ENCODE results near the gene TRIM15.

TRIM15 gene

DNA sequence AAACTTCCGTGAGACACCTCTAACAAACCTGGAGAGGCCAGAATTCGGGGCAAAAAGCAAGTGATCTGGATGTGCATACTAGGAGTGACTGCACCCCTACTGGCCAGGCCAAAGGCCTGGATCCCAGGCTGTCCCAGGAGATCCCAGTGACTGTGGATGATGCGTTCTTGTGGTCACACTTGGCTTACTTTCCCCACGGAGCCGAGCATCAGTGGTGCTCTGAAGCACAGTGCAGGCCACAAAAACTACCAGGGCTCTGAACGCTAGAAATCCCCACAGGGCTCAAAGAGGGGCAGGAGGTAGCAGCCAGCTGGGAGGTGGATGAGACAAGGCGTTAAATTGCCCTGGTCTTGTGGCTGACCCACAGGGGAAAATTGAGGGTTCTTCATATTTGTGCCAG, 42.8 kb downstream of the TRIM15 start:
- TF ChIP-seq POU2F2 (IDR thresholded peaks at IDR 0.05; ENCODE audit: low read depth, low read length): no peak
- TF ChIP-seq PAX5 (IDR thresholded peaks at IDR 0.05; ENCODE audit: insufficient read depth, low read length, severe bottlenecking): no peak
- no peak for TF ChIP-seq POLR2AphosphoS5 (IDR thresholded peaks at IDR 0.05; ENCODE audit: low read depth, low read length)
- no peak for TF ChIP-seq SPI1 (IDR thresholded peaks at IDR 0.05; ENCODE audit: low read depth, low read length)
- no peak for TF ChIP-seq POLR2A (IDR thresholded peaks at IDR 0.05; ENCODE audit: low read depth, low read length)
- TF ChIP-seq TAF1 (IDR thresholded peaks at IDR 0.05; ENCODE audit: low read depth, low read length): no peak
- no peak for FAIRE-seq
- no peak for DNase-seq (ENCODE audit: insufficient read length, low spot score)

GRCh38 chr6:30206799-30207618, 43.7 kb downstream of the TRIM15 start:
- TF ChIP-seq POLR2AphosphoS5 (IDR thresholded peaks at IDR 0.05; ENCODE audit: low read depth, low read length): no peak
- no peak for TF ChIP-seq POU2F2 (IDR thresholded peaks at IDR 0.05; ENCODE audit: low read depth, low read length)
- no peak for TF ChIP-seq TAF1 (IDR thresholded peaks at IDR 0.05; ENCODE audit: low read depth, low read length)
- no peak for TF ChIP-seq POLR2A (IDR thresholded peaks at IDR 0.05; ENCODE audit: low read depth, low read length)
- TF ChIP-seq SPI1 (IDR thresholded peaks at IDR 0.05; ENCODE audit: low read depth, low read length): no peak
- no peak for TF ChIP-seq PAX5 (IDR thresholded peaks at IDR 0.05; ENCODE audit: insufficient read depth, low read length, severe bottlenecking)
- no peak for DNase-seq (ENCODE audit: insufficient read length, low spot score)
- no peak for FAIRE-seq

- DNase-seq (ENCODE audit: insufficient read length, low spot score) (no peak), FAIRE-seq (no peak)
- TF ChIP-seq SPI1 (IDR thresholded peaks at IDR 0.05; ENCODE audit: low read depth, low read length) (no peak), POU2F2 (IDR thresholded peaks at IDR 0.05; ENCODE audit: low read depth, low read length) (no peak), POLR2A (IDR thresholded peaks at IDR 0.05; ENCODE audit: low read depth, low read length) (no peak)
Measured at GRCh38 chr6:30207619-30208295, 44.4 kb downstream of the TRIM15 start.

DNA sequence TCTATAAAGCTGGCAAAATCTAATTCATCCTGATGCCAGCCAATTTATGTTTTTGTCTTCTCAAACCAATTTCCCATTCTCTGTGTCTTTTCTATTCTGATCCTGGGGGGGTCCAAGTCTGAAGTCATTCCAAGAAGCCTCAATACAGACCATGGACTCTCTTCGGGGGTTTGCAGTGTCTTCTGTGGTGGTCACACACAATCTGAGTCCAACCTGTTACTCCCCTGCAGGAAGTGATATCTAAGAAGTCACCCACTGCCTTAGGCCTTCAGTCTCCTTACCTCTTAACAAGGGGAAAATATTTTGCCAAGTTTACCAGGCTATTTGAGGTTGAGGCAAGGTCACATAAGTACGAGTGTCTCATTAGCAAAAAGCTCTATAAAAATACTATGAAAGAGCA, 48.0 kb downstream of the TRIM15 start:
- no peak for TF ChIP-seq SPI1 (IDR thresholded peaks at IDR 0.05; ENCODE audit: low read depth, low read length)
- no peak for TF ChIP-seq POU2F2 (IDR thresholded peaks at IDR 0.05; ENCODE audit: low read depth, low read length)
- TF ChIP-seq TAF1 (IDR thresholded peaks at IDR 0.05; ENCODE audit: low read depth, low read length): no peak
- TF ChIP-seq POLR2A (IDR thresholded peaks at IDR 0.05; ENCODE audit: low read depth, low read length): no peak
- TF ChIP-seq PAX5 (IDR thresholded peaks at IDR 0.05; ENCODE audit: insufficient read depth, low read length, severe bottlenecking): no peak
- no peak for TF ChIP-seq POLR2AphosphoS5 (IDR thresholded peaks at IDR 0.05; ENCODE audit: low read depth, low read length)
- DNase-seq (ENCODE audit: insufficient read length, low spot score) (no peak), FAIRE-seq (no peak)

- no peak for FAIRE-seq
- no peak for TF ChIP-seq POU2F2 (IDR thresholded peaks at IDR 0.05; ENCODE audit: low read depth, low read length)
- TF ChIP-seq POLR2AphosphoS5 (IDR thresholded peaks at IDR 0.05; ENCODE audit: low read depth, low read length): no peak
- no peak for TF ChIP-seq SPI1 (IDR thresholded peaks at IDR 0.05; ENCODE audit: low read depth, low read length)
- TF ChIP-seq PAX5 (IDR thresholded peaks at IDR 0.05; ENCODE audit: insufficient read depth, low read length, severe bottlenecking): no peak
- no peak for TF ChIP-seq POLR2A (IDR thresholded peaks at IDR 0.05; ENCODE audit: low read depth, low read length)
- no peak for TF ChIP-seq TAF1 (IDR thresholded peaks at IDR 0.05; ENCODE audit: low read depth, low read length)
- DNase-seq (ENCODE audit: insufficient read length, low spot score): no peak
Measured at GRCh38 chr6:30211899-30212298, 48.6 kb downstream of the TRIM15 start.

- DNase-seq (ENCODE audit: insufficient read length, low spot score) (peak; percentile 94), FAIRE-seq (peak; percentile 98)
- TF ChIP-seq SPI1 (IDR thresholded peaks at IDR 0.05; ENCODE audit: low read depth, low read length): no peak
- TF ChIP-seq POLR2A (IDR thresholded peaks at IDR 0.05; ENCODE audit: low read depth, low read length): peak; percentile 85; the same call in 1 of the 2 replicates
- TF ChIP-seq PAX5 (IDR thresholded peaks at IDR 0.05; ENCODE audit: insufficient read depth, low read length, severe bottlenecking): peak; percentile 82
- TF ChIP-seq POU2F2 (IDR thresholded peaks at IDR 0.05; ENCODE audit: low read depth, low read length): 0 out of 2 replicates have a peak, but pooled peaks have one; percentile 26
- TF ChIP-seq POLR2AphosphoS5 (IDR thresholded peaks at IDR 0.05; ENCODE audit: low read depth, low read length): peak; percentile 89
- TF ChIP-seq TAF1 (IDR thresholded peaks at IDR 0.05; ENCODE audit: low read depth, low read length): peak; percentile 70; the same call in 1 of the 2 replicates
Measured at GRCh38 chr6:30212865-30213666, 49.7 kb downstream of the TRIM15 start, which contains the start of gene TRIM26. TSS of gene TRIM26 (minus strand) at chr6:30213406. CDS start at chr6:30199103, 14,303 bp downstream.

- TF ChIP-seq TAF1 (IDR thresholded peaks at IDR 0.05; ENCODE audit: low read depth, low read length) (no peak), PAX5 (IDR thresholded peaks at IDR 0.05; ENCODE audit: insufficient read depth, low read length, severe bottlenecking) (no peak), POLR2A (IDR thresholded peaks at IDR 0.05; ENCODE audit: low read depth, low read length) (no peak), SPI1 (IDR thresholded peaks at IDR 0.05; ENCODE audit: low read depth, low read length) (no peak), POU2F2 (IDR thresholded peaks at IDR 0.05; ENCODE audit: low read depth, low read length) (no peak), POLR2AphosphoS5 (IDR thresholded peaks at IDR 0.05; ENCODE audit: low read depth, low read length) (no peak)
- FAIRE-seq (no peak), DNase-seq (ENCODE audit: insufficient read length, low spot score) (no peak)
Measured at GRCh38 chr6:30213667-30213956, 50.3 kb downstream of the TRIM15 start.

DNA sequence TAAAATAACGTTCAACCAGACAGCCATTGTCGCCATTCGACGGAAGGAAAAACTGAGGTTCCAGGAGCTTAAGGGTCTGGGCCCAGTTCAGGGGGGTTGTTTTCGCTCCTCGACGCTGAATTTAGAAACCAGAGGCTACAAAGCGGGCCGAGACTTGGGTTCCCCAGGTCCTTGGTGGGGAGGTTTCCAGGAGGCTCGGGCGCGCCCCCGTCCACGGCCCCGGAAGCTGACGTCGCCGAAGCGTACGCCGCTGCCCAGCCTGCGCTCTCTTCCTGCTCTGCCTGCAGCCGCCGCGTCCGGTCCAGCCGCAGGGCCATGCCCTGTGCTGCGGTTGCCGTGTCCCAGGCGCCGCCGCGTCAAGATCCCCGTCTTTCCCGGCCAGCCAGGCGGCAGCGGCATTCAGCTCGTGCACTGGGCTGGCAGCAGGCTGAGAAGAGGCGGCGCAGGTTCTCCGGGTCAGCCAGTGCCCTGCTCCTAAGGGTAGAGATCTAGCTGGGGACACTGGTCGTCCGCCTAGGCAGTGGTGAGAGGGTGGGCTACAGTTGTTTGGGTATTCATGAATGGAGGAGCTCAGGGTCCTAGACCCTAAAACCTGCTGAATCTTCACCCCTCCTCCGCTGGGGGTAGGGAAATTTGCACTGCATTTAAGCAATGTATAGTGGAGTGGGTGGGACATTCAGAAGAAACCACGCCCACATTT, 50.8 kb downstream of the TRIM15 start:
- DNase-seq (ENCODE audit: insufficient read length, low spot score) (no peak), FAIRE-seq (peak; percentile 87)
- TF ChIP-seq TAF1 (IDR thresholded peaks at IDR 0.05; ENCODE audit: low read depth, low read length): no peak; the same call in 1 of the 2 replicates
- TF ChIP-seq POU2F2 (IDR thresholded peaks at IDR 0.05; ENCODE audit: low read depth, low read length): 0 out of 2 replicates have a peak, but pooled peaks have one; percentile 22
- TF ChIP-seq SPI1 (IDR thresholded peaks at IDR 0.05; ENCODE audit: low read depth, low read length): no peak
- peak; percentile 64; the same call in 1 of the 2 replicates for TF ChIP-seq POLR2AphosphoS5 (IDR thresholded peaks at IDR 0.05; ENCODE audit: low read depth, low read length)
- peak; percentile 66 for TF ChIP-seq POLR2A (IDR thresholded peaks at IDR 0.05; ENCODE audit: low read depth, low read length)
- TF ChIP-seq PAX5 (IDR thresholded peaks at IDR 0.05; ENCODE audit: insufficient read depth, low read length, severe bottlenecking): no peak

All from GM12891 (cell line).